ENCODE data around the gene DENND2D. TPM values are rescaled to one million over a fixed set of nuclear protein-coding genes. Genes with fewer than 3 reads are reported as not detected.

DENND2D gene
- total RNA-seq, 1 donor, result 4.7 TPM

DNA sequence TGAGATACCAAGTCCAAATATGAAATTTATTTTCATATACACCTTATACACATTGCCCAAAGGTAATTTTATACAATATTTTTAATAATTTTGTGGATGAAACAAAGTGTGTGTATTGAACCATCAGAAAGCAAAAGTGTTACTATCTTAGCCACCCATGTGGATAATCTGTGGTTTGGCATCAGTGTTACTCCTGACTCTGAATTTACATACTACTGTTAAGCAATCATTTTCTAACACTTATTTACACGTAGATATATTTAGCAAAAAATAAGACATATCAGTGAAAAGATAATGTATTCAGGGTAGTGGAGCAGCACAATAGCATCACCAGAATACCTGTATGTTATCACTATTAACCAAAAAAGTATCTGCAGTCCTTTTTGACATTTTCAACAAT is 23.8 kb downstream of the DENND2D start:
- no peaks in the 10 kb centered on the region for H4K20me1 ChIP-seq (ENCODE audit: insufficient read depth, low read length)
- DNase-seq (ENCODE audit: insufficient read length, low spot score, missing footprints), result no peak
- peaks cover 13% of the 10 kb centered on the region for H3K36me3 ChIP-seq (ENCODE audit: insufficient read depth, low read length)
- H3K4me3 ChIP-seq (ENCODE audit: insufficient read depth, low read length), result no peak overlapping the region
- H3K79me2 ChIP-seq (ENCODE audit: insufficient read depth, low read length), result no peaks in the 10 kb centered on the region
- H3K9me3 ChIP-seq (ENCODE audit: low read depth, low read length), result no peaks in the 10 kb centered on the region
- H3K4me2 ChIP-seq (ENCODE audit: insufficient read depth, low read length), result no peak overlapping the region
- no peaks in the 10 kb centered on the region for H3K27me3 ChIP-seq (ENCODE audit: insufficient read depth, low read length)
- no peak overlapping the region for H3K27ac ChIP-seq (ENCODE audit: low read depth, low read length)
- no peak for TF ChIP-seq CTCF (IDR thresholded peaks at IDR 0.05; ENCODE audit: extremely low read depth, low read depth, low read length)
- H2AFZ ChIP-seq (ENCODE audit: low read length), result no peak overlapping the region
- no peaks in the 10 kb centered on the region for H3K4me1 ChIP-seq (ENCODE audit: insufficient read depth, low read length)

- H3K27me3 ChIP-seq (ENCODE audit: insufficient read depth, low read length), result no peaks in the 10 kb centered on the region
- no peak overlapping the region for H3K27ac ChIP-seq (ENCODE audit: low read depth, low read length)
- no peak overlapping the region for H3K4me2 ChIP-seq (ENCODE audit: insufficient read depth, low read length)
- DNase-seq (ENCODE audit: insufficient read length, low spot score, missing footprints), result no peak
- no peak overlapping the region for H3K4me3 ChIP-seq (ENCODE audit: insufficient read depth, low read length)
- no peaks in the 10 kb centered on the region for H4K20me1 ChIP-seq (ENCODE audit: insufficient read depth, low read length)
- no peaks in the 10 kb centered on the region for H3K79me2 ChIP-seq (ENCODE audit: insufficient read depth, low read length)
- no peaks in the 10 kb centered on the region for H3K4me1 ChIP-seq (ENCODE audit: insufficient read depth, low read length)
- no peak overlapping the region for H2AFZ ChIP-seq (ENCODE audit: low read length)
- no peaks in the 10 kb centered on the region for H3K9me3 ChIP-seq (ENCODE audit: low read depth, low read length)
- H3K36me3 ChIP-seq (ENCODE audit: insufficient read depth, low read length), result peaks cover 13% of the 10 kb centered on the region
- no peak for TF ChIP-seq CTCF (IDR thresholded peaks at IDR 0.05; ENCODE audit: extremely low read depth, low read depth, low read length)
Measured at GRCh38 chr1:111175349-111175748, 25.1 kb downstream of the DENND2D start.

DNA sequence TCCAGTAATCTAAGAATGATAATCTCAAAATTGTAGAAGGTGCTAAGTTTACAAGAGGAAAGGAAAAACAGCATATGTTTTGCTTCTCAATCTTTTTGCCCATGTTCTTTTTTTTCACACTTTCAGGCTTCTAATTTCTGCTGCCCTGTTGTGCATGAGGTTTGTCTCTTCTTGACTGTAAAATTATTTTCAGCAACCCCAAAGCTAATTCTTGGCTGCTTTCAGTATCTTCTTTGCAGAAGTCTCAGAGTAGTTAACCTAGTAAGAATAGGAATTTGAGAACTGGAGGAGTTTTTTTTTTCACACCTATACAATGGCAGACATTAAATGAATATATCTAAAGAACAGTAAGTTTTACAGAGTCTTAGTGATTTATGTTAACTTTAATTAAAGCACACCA is 26.4 kb downstream of the DENND2D start:
- TF ChIP-seq CTCF (IDR thresholded peaks at IDR 0.05; ENCODE audit: extremely low read depth, low read depth, low read length), result no peak
- Histone ChIP-seq H3K9me3 (ENCODE audit: low read depth, low read length) (no peaks in the 10 kb centered on the region), H3K79me2 (ENCODE audit: insufficient read depth, low read length) (no peaks in the 10 kb centered on the region), H3K27ac (ENCODE audit: low read depth, low read length) (no peak overlapping the region), H4K20me1 (ENCODE audit: insufficient read depth, low read length) (no peaks in the 10 kb centered on the region), H3K4me3 (ENCODE audit: insufficient read depth, low read length) (no peak overlapping the region), H3K27me3 (ENCODE audit: insufficient read depth, low read length) (no peaks in the 10 kb centered on the region), H3K4me2 (ENCODE audit: insufficient read depth, low read length) (no peak overlapping the region), H3K36me3 (ENCODE audit: insufficient read depth, low read length) (peaks cover 13% of the 10 kb centered on the region), H2AFZ (ENCODE audit: low read length) (no peak overlapping the region), H3K4me1 (ENCODE audit: insufficient read depth, low read length) (no peaks in the 10 kb centered on the region)
- DNase-seq (ENCODE audit: insufficient read length, low spot score, missing footprints), result no peak

- Histone ChIP-seq H4K20me1 (ENCODE audit: insufficient read depth, low read length) (no peaks in the 10 kb centered on the region), H3K9me3 (ENCODE audit: low read depth, low read length) (no peaks in the 10 kb centered on the region), H3K4me2 (ENCODE audit: insufficient read depth, low read length) (no peak overlapping the region), H3K27ac (ENCODE audit: low read depth, low read length) (no peak overlapping the region), H3K27me3 (ENCODE audit: insufficient read depth, low read length) (no peaks in the 10 kb centered on the region), H2AFZ (ENCODE audit: low read length) (no peak overlapping the region), H3K79me2 (ENCODE audit: insufficient read depth, low read length) (no peaks in the 10 kb centered on the region), H3K36me3 (ENCODE audit: insufficient read depth, low read length) (peaks cover 22% of the 10 kb centered on the region), H3K4me3 (ENCODE audit: insufficient read depth, low read length) (no peak overlapping the region), H3K4me1 (ENCODE audit: insufficient read depth, low read length) (no peaks in the 10 kb centered on the region)
- TF ChIP-seq CTCF (IDR thresholded peaks at IDR 0.05; ENCODE audit: extremely low read depth, low read depth, low read length), result no peak
- no peak for DNase-seq (ENCODE audit: insufficient read length, low spot score, missing footprints)
Measured at GRCh38 chr1:111172463-111172862, 28.0 kb downstream of the DENND2D start.
